Stimulated activated CD8-positive, alpha-beta memory T cell treated with anti-CD3 and anti-CD28 coated beads, Interleukin-2, amount 100 ng/mL, for 1 hour (primary cell): ENCODE measurements around the gene CD1C.
"Not testable (repeated sequence)": the region's sequence is repeated elsewhere in the genome, so short reads cannot be mapped to it uniquely, and the experiment has no call there.

Experiments
- DNase-seq, 2 donors: peaks; one replicate each; pipeline ENCODE4 v3.0.0-alpha.2; 2020; ENCODE audit warnings: low read depth in 2 of 2

The CD1C gene

GRCh38 chr1:158328426-158328825 is 38.7 kb downstream of the CD1C start:
- DNase-seq: no peak

DNA sequence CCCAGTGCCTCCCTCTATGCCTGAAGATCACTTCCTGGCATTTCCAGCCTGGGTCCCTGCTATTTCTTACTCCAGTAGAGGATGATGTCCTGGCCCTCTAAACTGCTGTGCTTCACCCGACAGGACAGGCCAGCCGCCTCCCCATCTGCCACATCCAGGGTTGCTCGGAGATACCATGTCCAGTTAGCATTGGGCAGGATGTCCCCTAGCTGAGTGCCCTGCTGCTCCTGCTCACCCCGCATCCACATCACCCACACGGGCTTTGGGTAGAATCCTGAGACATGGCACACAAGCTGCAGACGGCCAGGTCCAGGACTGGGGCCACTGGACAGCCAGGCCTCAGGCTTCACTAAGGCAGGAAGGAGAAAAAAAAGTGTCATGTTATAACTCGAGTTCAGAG is 39.6 kb downstream of the CD1C start:
- DNase-seq: no peak

GRCh38 chr1:158329733-158330132 is 40.0 kb downstream of the CD1C start:
- no peak for DNase-seq

- no peak for DNase-seq
Measured at GRCh38 chr1:158330391-158331105, 40.8 kb downstream of the CD1C start.

DNA sequence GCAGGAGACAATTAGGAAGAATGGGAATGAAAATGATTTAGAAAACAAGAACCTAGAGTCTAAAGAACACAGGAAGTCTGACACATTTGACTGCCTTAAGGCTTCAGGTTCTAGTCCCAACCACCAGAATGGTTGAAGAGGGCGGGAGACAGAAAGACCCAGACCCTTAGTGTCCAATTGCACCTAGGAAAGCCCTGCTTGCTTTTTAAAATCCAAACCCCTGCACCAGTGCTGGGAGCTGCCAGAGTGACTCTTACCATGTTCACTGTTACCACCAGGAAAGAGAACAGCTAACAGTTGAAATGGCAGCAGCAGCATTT is 41.3 kb downstream of the CD1C start:
- no peak for DNase-seq

GRCh38 chr1:158331481-158332150 is 41.9 kb downstream of the CD1C start, which contains the start of gene CD1B:
Gene CD1B, minus strand, starts transcription at chr1:158331531. Its CDS starts 108 bp downstream, at chr1:158331423.
- no peak for DNase-seq

DNA sequence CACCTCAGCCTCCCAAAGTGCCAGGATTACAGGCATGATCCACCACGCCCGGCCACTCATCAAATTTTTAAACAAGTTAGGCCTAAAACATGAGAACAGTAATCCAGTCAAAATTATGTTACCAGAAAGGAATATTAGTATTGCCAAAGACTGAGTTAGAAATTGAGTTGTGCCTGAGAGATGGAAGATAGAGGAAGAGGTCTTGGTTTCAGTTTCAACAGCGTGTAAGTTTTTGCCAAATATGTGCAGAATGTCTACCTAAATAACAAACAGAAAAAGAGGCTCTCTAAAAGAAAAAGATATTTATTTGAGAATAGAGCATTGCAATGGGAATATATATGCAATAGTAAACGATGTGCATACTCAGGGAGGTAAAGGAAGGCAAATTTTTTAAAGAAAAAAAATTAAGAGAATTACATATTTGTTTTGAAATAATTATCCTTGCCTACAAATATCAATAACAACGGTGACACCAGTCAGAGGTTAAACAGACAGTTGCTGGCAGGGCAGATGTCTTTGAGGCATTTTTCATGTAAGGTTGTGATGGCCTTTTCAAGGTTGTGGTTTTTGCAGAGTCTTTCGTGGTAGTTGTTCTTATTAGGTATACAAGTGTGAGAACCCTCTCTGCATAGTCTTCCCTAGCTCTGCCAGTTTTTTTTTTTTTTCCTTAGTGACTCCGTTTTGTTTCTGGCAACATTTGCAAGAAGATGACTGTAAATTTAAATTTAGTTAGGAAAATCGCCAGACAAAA is 43.9 kb downstream of the CD1C start:
- DNase-seq: no peak

- no peak for DNase-seq
Measured at GRCh38 chr1:158334526-158335212, 44.9 kb downstream of the CD1C start.

GRCh38 chr1:158335213-158335532 is 45.5 kb downstream of the CD1C start:
- no peak for DNase-seq

- not testable (repeated sequence) for DNase-seq
Measured at GRCh38 chr1:158336413-158336812, 46.7 kb downstream of the CD1C start.
